Mesodermal cell (in vitro differentiated cells): Measurements from ENCODE around the gene GALNT7.
"Not testable (repeated sequence)": the region's sequence is repeated elsewhere in the genome, so short reads cannot be mapped to it uniquely, and the experiment has no call there.

Experiments
- H3K27ac ChIP-seq: 2 replicates; pipeline ENCODE4 v1.7.0; 2013; ENCODE audit warnings: mild to moderate bottlenecking, low read depth, low read length, moderate library complexity; ENCODE audit not compliant: severe bottlenecking
- H3K36me3 ChIP-seq: 2 replicates; pipeline ENCODE4 v1.7.1; 2013; ENCODE audit warnings: mild to moderate bottlenecking, low read length, moderate library complexity; ENCODE audit not compliant: control insufficient read depth, insufficient read depth
- H3K4me1 ChIP-seq: one replicate; pipeline ENCODE4 v1.7.1; 2013; ENCODE audit warnings: mild to moderate bottlenecking, low read length; ENCODE audit not compliant: insufficient read depth, control insufficient read depth, poor library complexity, severe bottlenecking
- H3K4me3 ChIP-seq: 2 replicates; pipeline ENCODE4 v1.7.0; 2013; ENCODE audit warnings: low read length, control low read depth, mild to moderate bottlenecking; ENCODE audit not compliant: insufficient read depth, poor library complexity, severe bottlenecking; ENCODE audit errors: extremely low read depth
- H3K9me3 ChIP-seq: 2 replicates; pipeline ENCODE4 v1.7.1; 2013; ENCODE audit warnings: mild to moderate bottlenecking, low read length, moderate library complexity; ENCODE audit not compliant: control insufficient read depth
- WGBS, 2 experiments: methylation state at CpG; one replicate each; pipeline ENCODE4 v1.1.5; 2013; ENCODE audit warnings: missing lambda C conversion rate in 2 of 2; ENCODE audit not compliant: insufficient coverage in 2 of 2; 5-methylcytosine and 5-hydroxymethylcytosine counted together

The GALNT7 gene

DNA sequence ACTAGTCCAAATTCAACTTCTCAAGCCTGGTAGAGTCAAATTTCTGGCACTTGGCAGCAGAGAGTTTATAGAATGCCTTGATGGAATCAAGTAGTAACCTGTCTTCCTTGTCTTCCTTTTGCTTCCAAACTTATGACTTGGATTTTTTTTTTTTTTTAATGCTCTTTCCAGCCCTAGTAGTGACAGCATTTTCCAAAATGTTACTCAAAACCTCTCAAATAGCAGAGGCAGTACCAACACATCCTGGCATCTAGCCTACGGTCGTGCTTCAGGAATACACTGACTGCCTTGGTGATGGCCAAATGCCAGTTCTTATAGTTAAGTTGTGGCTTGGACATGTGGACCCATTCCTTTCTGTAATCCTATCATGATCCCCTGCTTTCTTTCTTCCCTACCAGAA is 46.0 kb downstream of the GALNT7 start:
- WGBS, 2 experiments: no CpG with 5 or more reads among the region's 2 CpGs
- Histone ChIP-seq H3K9me3 (no peaks in the 10 kb centered on the region), H3K36me3 (no peaks in the 10 kb centered on the region), H3K4me3 (no peak overlapping the region), H3K27ac (peak overlapping the region; percentile 62), H3K4me1 (peaks cover 39% of the 10 kb centered on the region)

DNA sequence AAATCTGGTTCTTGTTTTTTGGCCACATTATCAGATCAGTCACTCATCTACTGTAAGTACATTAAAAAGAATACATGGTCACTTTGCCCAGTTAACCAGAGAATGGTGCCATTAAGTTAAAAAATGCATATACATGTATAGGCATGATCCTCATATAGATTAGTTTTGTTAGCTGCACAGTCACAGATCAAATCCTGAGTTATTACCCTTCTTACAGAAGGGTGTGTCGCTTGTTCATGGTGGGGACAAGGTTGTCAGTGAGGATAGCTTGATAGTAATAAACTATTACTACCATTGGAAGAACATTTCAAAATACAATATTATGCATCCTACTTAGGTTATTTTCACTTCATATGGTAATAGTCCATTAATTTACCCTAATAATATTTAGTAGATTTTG is 48.5 kb downstream of the GALNT7 start:
- Histone ChIP-seq H3K9me3 (no peaks in the 10 kb centered on the region), H3K4me1 (peaks cover 31% of the 10 kb centered on the region), H3K27ac (no peak overlapping the region), H3K4me3 (no peak overlapping the region), H3K36me3 (no peaks in the 10 kb centered on the region)
- no CpG with 5 or more reads among the region's 1 CpG for WGBS, 2 experiments

GRCh38 chr4:173217727-173218126 is 49.1 kb downstream of the GALNT7 start:
- Histone ChIP-seq H3K4me3 (no peak overlapping the region), H3K27ac (no peak overlapping the region), H3K9me3 (no peaks in the 10 kb centered on the region), H3K36me3 (no peaks in the 10 kb centered on the region), H3K4me1 (peaks cover 31% of the 10 kb centered on the region)
- WGBS, 2 experiments: no CpG with 5 or more reads among the region's 2 CpGs

DNA sequence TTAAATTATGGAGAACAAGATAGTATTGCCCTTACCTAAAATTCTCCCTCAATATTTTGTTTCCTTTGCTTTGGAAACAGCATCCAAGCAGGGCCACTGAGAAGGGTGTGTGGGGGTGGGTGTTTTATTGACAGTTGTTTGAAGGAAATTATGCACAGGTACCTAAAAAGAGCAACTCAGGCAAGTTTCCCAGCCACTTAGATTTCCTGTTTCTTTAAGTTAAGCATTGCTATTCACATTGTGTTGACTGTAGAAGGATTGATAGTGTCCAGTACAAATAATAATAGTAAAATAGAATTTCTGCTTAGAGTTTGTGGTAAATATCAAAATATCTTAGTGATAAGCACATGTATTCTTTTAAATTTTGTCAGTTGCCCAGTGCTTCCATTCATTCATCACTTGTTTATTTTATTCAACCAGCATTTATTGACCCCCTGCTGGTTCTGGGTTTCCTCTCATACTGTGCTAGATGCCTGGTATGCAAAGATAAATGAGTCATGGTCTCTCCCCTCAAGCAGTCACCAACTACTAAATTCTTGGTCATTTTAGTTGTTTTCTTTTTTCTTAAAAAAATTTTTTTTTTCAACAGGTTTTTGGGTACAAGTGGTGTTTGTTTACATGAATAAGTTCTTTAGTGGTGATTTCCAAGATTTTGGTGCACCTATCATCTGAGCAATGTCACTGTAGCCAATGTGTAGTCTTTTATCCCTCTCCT is 50.0 kb downstream of the GALNT7 start:
- Histone ChIP-seq H3K27ac (peak overlapping the region; percentile 60), H3K4me1 (peaks cover 27% of the 10 kb centered on the region), H3K9me3 (no peaks in the 10 kb centered on the region), H3K36me3 (no peaks in the 10 kb centered on the region), H3K4me3 (no peak overlapping the region)

- not testable (repeated sequence) for H3K9me3 ChIP-seq, H3K4me3 ChIP-seq, H3K36me3 ChIP-seq
- H3K27ac ChIP-seq: peak overlapping the region; percentile 43
- H3K4me1 ChIP-seq: peaks cover 27% of the 10 kb centered on the region
- WGBS, 2 experiments: no CpG with 5 or more reads among the region's 4 CpGs
These were observed 50.5 kb downstream of the GALNT7 start for GRCh38 chr4:173219126-173219437.

- Histone ChIP-seq H3K9me3 (no peaks in the 10 kb centered on the region), H3K4me1 (peaks cover 3% of the 10 kb centered on the region), H3K27ac (no peak overlapping the region), H3K4me3 (no peak overlapping the region), H3K36me3 (no peaks in the 10 kb centered on the region)
- no CpG with 5 or more reads among the region's 3 CpGs for WGBS, 2 experiments
These were observed 55.1 kb downstream of the GALNT7 start for GRCh38 chr4:173223743-173224142.

- Histone ChIP-seq H3K27ac (no peak overlapping the region), H3K36me3 (no peaks in the 10 kb centered on the region), H3K9me3 (no peaks in the 10 kb centered on the region), H3K4me3 (no peak overlapping the region), H3K4me1 (no peaks in the 10 kb centered on the region)
- 89 to 100% methylated on average over 2 to 3 of the region's 4 CpGs for WGBS, 2 experiments
These were observed 57.8 kb downstream of the GALNT7 start for GRCh38 chr4:173226401-173226888.

GRCh38 chr4:173227756-173228155 is 59.1 kb downstream of the GALNT7 start:
- no peaks in the 10 kb centered on the region for H3K9me3 ChIP-seq
- 78% methylated on average over 2 of the region's 2 CpGs; no CpG with 5 or more reads in 1 of the 2 experiments for WGBS, 2 experiments
- peaks cover 2% of the 10 kb centered on the region for H3K36me3 ChIP-seq
- no peaks in the 10 kb centered on the region for H3K4me1 ChIP-seq
- no peak overlapping the region for H3K27ac ChIP-seq
- no peak overlapping the region for H3K4me3 ChIP-seq

- Histone ChIP-seq H3K36me3 (peaks cover 5% of the 10 kb centered on the region), H3K4me1 (no peaks in the 10 kb centered on the region), H3K4me3 (no peak overlapping the region), H3K27ac (no peak overlapping the region), H3K9me3 (no peaks in the 10 kb centered on the region)
These were observed 61.5 kb downstream of the GALNT7 start for GRCh38 chr4:173230062-173230461.

DNA sequence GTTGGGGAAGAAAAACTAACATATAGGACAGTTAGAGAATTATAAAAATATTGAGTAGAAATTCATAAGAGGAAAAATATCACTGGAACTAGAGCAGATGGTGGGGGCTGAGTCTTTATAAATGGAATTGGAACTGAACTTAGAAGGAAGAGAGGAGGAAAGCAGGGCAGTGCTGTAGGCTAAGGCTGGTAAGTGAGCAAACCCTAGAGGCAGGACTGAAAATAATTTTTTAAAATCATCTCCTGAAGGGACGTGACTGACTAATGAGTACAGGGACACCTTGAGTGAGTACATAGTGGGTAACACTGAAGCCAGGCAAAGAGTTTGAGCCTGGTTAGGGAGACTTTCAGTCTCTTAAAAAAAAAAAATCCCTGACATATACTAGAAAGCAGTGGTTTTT is 63.3 kb downstream of the GALNT7 start:
- peaks cover 5% of the 10 kb centered on the region for H3K36me3 ChIP-seq
- no peak overlapping the region for H3K27ac ChIP-seq
- no peaks in the 10 kb centered on the region for H3K4me1 ChIP-seq
- 100% methylated on average over 1 of the region's 1 CpG; no CpG with 5 or more reads in 1 of the 2 experiments for WGBS, 2 experiments
- no peaks in the 10 kb centered on the region for H3K9me3 ChIP-seq
- no peak overlapping the region for H3K4me3 ChIP-seq

DNA sequence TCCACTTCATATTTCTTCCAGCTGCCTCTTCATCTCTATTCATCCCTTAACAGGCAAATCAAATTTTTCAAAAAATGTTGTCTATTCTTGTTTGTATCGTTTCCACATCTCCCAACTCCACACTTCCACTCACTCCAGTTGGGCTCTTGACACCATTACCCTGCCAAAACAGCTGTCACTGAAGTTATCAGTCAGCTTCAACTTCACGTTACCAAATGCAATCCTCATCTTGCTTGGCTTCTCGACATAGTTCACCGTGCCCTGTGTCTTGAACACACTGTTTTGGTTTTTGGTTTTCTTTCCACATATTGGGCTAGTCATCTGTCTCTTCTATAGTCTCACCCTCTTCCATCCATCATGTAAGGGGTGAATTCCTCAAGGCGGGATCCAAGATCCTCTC is 65.2 kb downstream of the GALNT7 start:
- Histone ChIP-seq H3K4me3 (no peak overlapping the region), H3K36me3 (peaks cover 5% of the 10 kb centered on the region), H3K4me1 (no peaks in the 10 kb centered on the region), H3K27ac (no peak overlapping the region), H3K9me3 (no peaks in the 10 kb centered on the region)
- 83 to 95% methylated on average over 2 of the region's 5 CpGs for WGBS, 2 experiments
